HEK293T (cell line): Measurements from ENCODE around the gene HSPA4L.

Experiments used
- CTCF ChIA-PET: fragments of 350-600 bp; formaldehyde crosslinking; extraction: SDS; loops from one replicate; lab custom pipeline; 2021; ENCODE audit warnings: antibody characterized with exemption, inconsistent platforms; lab: Yijun Ruan, JAX
- POLR2A ChIA-PET: fragments of 350-600 bp; formaldehyde crosslinking; extraction: SDS; loops from one replicate; lab custom pipeline; 2020; ENCODE audit warnings: antibody characterized with exemption, inconsistent platforms; lab: Yijun Ruan, JAX
- DNase-seq: peaks from one replicate; pipeline ENCODE4 v3.0.0; 2012; ENCODE audit warnings: mixed read lengths; ENCODE audit errors: extremely low spot score
- ARNT ChIP-seq: fragments of 450-650 bp; IDR thresholded peaks from 2 replicates; pipeline ENCODE4 v1.6.1; 2017; ENCODE audit warnings: mild to moderate bottlenecking
- BHLHE40 ChIP-seq: fragments of 450-650 bp; IDR thresholded peaks from 2 replicates; pipeline ENCODE4 v1.6.1; 2016; ENCODE audit warnings: mild to moderate bottlenecking, moderate library complexity, borderline replicate concordance
- CTBP1 ChIP-seq: fragments of 450-650 bp; IDR thresholded peaks from 2 replicates; pipeline ENCODE4 v1.6.1; 2016; ENCODE audit warnings: borderline replicate concordance
- ELF4 ChIP-seq: fragments of 450-650 bp; IDR thresholded peaks from 2 replicates; pipeline ENCODE4 v1.6.1; 2017; ENCODE audit warnings: antibody characterized with exemption
- FOXA1 ChIP-seq: fragments of 450-650 bp; IDR thresholded peaks from 2 replicates; pipeline ENCODE4 v1.6.1; 2016; ENCODE audit warnings: mild to moderate bottlenecking
- FOXK2 ChIP-seq: fragments of 450-650 bp; IDR thresholded peaks from 2 replicates; pipeline ENCODE4 v1.6.1; 2016; ENCODE audit warnings: mild to moderate bottlenecking
- FOXM1 ChIP-seq: fragments of 450-650 bp; IDR thresholded peaks from 2 replicates; pipeline ENCODE4 v1.6.1; 2017; ENCODE audit warnings: mild to moderate bottlenecking, borderline replicate concordance
- HDGF ChIP-seq: fragments of 450-650 bp; IDR thresholded peaks from 2 replicates; pipeline ENCODE4 v1.6.1; 2017; ENCODE audit warnings: antibody characterized with exemption, borderline replicate concordance
- L3MBTL2 ChIP-seq: fragments of 450-650 bp; conservative IDR thresholded peaks from 2 replicates; pipeline ENCODE4 v1.6.1; 2016; ENCODE audit warnings: mild to moderate bottlenecking
- LEF1 ChIP-seq: fragments of 450-650 bp; IDR thresholded peaks from 2 replicates; pipeline ENCODE4 v1.6.1; 2017; ENCODE audit warnings: mild to moderate bottlenecking, borderline replicate concordance
- NFRKB ChIP-seq: fragments of 450-650 bp; IDR thresholded peaks from 2 replicates; pipeline ENCODE4 v1.6.1; 2016; ENCODE audit warnings: mild to moderate bottlenecking, moderate library complexity
- PKNOX1 ChIP-seq: fragments of 450-650 bp; IDR thresholded peaks from 2 replicates; pipeline ENCODE4 v1.6.1; 2016
- SP1 ChIP-seq: fragments of 450-650 bp; IDR thresholded peaks from 2 replicates; pipeline ENCODE4 v1.6.1; 2017
- SUZ12 ChIP-seq: fragments of 450-650 bp; IDR thresholded peaks from 2 replicates; pipeline ENCODE4 v1.6.1; 2016; ENCODE audit warnings: mild to moderate bottlenecking
- TARDBP ChIP-seq: fragments of 450-650 bp; IDR thresholded peaks from 2 replicates; pipeline ENCODE4 v1.6.1; 2016
- ZNF384 ChIP-seq: fragments of 450-650 bp; IDR thresholded peaks from 2 replicates; pipeline ENCODE4 v1.6.1; 2016

HSPA4L gene

GRCh38 chr4:127793528-127793927, 11.4 kb downstream of the HSPA4L start:
- TF ChIP-seq PKNOX1 (no peak), ELF4 (no peak), FOXK2 (no peak), ZNF384 (no peak), ARNT (no peak), SP1 (no peak), LEF1 (no peak), L3MBTL2 (no peak), FOXA1 (no peak), BHLHE40 (no peak), NFRKB (no peak), TARDBP (no peak), SUZ12 (no peak), HDGF (no peak), CTBP1 (no peak), FOXM1 (no peak)
- DNase-seq: no peak
- POLR2A ChIA-PET: no interaction called here
- CTCF ChIA-PET: no interaction called here

- ChIA-PET CTCF (no interaction called here), POLR2A (no interaction called here)
- TF ChIP-seq L3MBTL2 (no peak), ELF4 (no peak)
- DNase-seq: no peak
Measured at GRCh38 chr4:127799711-127800110, 17.6 kb downstream of the HSPA4L start.

- CTCF ChIA-PET: interaction anchor here (0.6 kb wide), 1 partner anchor 321 kb away, joined by 13 read pairs; no protein-coding TSS in a partner anchor
- POLR2A ChIA-PET: no interaction called here
- DNase-seq: no peak
Measured at GRCh38 chr4:127809173-127809800, 27.2 kb downstream of the HSPA4L start.

GRCh38 chr4:127810551-127810950, 28.4 kb downstream of the HSPA4L start:
- no peak for DNase-seq
- CTCF ChIA-PET: no interaction called here
- POLR2A ChIA-PET: no interaction called here
- TF ChIP-seq L3MBTL2: no peak
- no peak for TF ChIP-seq FOXA1
- no peak for TF ChIP-seq ARNT
- TF ChIP-seq LEF1: no peak
- TF ChIP-seq PKNOX1: no peak
- no peak for TF ChIP-seq FOXK2

More at GRCh38 chr4:127809173-127809800, 27.2 kb downstream of the HSPA4L start:
- TF ChIP-seq CTBP1 (no peak), ZNF384 (no peak), LEF1 (no peak), TARDBP (no peak)

- ChIA-PET CTCF (no interaction called here), POLR2A (no interaction called here)
- DNase-seq: no peak
- no peak for TF ChIP-seq CTBP1
Measured at GRCh38 chr4:127822430-127822829, 40.3 kb downstream of the HSPA4L start.

GRCh38 chr4:127828121-127828520, 46.0 kb downstream of the HSPA4L start:
- ChIA-PET POLR2A (no interaction called here), CTCF (no interaction called here)
- DNase-seq: no peak
- TF ChIP-seq HDGF (no peak), ELF4 (no peak), ZNF384 (no peak), FOXK2 (no peak), TARDBP (no peak), BHLHE40 (no peak), LEF1 (no peak), SP1 (no peak), L3MBTL2 (no peak), PKNOX1 (no peak), FOXM1 (no peak), ARNT (no peak)

- no peak for TF ChIP-seq FOXK2
- no peak for TF ChIP-seq HDGF
- no peak for TF ChIP-seq ARNT
- TF ChIP-seq SP1: no peak
- TF ChIP-seq TARDBP: no peak
- ChIA-PET CTCF (no interaction called here), POLR2A (no interaction called here)
- DNase-seq: no peak
Measured at GRCh38 chr4:127829014-127829413, 46.9 kb downstream of the HSPA4L start.

GRCh38 chr4:127832585-127832984, 50.5 kb downstream of the HSPA4L start:
- POLR2A ChIA-PET: interaction anchor here (0.7 kb wide), 1 partner anchor 133 kb away, joined by 3 read pairs; the partner anchor contains the start of genes ABHD18 and MFSD8
- CTCF ChIA-PET: no interaction called here
- no peak for TF ChIP-seq ARNT
- TF ChIP-seq BHLHE40: no peak
- TF ChIP-seq NFRKB: no peak
- TF ChIP-seq FOXK2: no peak
- TF ChIP-seq SUZ12: no peak
- no peak for TF ChIP-seq ELF4
- TF ChIP-seq CTBP1: no peak
- TF ChIP-seq L3MBTL2: no peak
- TF ChIP-seq LEF1: no peak
- TF ChIP-seq FOXM1: no peak
- TF ChIP-seq TARDBP: no peak
- no peak for TF ChIP-seq PKNOX1
- no peak for TF ChIP-seq SP1
- TF ChIP-seq ZNF384: no peak
- TF ChIP-seq FOXA1: no peak
- TF ChIP-seq HDGF: no peak
- DNase-seq: no peak
